Fibroblast of lung (primary cell): Measurements from ENCODE around the gene ERAP2. TPM values are rescaled to one million over a fixed set of nuclear protein-coding genes. Genes with fewer than 3 reads are reported as not detected.

Experiments used
- DNase-seq, 2 donors: peaks; one replicate each; pipeline versions ENCODE4 v3.0.0 to v3.0.0-alpha.2; 2010; ENCODE audit warnings: low read depth in 2 of 2
- H2AFZ ChIP-seq: 2 replicates; pipeline ENCODE4 v1.5.1; 2012; ENCODE audit warnings: low read length, control low read depth, inconsistent platforms
- H3K27ac ChIP-seq: 2 replicates; pipeline ENCODE4 v1.5.1; 2011; ENCODE audit warnings: low read length, control low read depth; ENCODE audit not compliant: insufficient read depth
- H3K27me3 ChIP-seq: 2 replicates; pipeline ENCODE4 v1.5.1; 2011; ENCODE audit warnings: mild to moderate bottlenecking, low read length; ENCODE audit not compliant: control insufficient read depth, insufficient read depth
- H3K36me3 ChIP-seq: 2 replicates; pipeline ENCODE4 v1.5.1; 2011; ENCODE audit warnings: low read length; ENCODE audit not compliant: control insufficient read depth, insufficient read depth
- H3K4me1 ChIP-seq: 2 replicates; pipeline ENCODE4 v1.5.1; 2011; ENCODE audit warnings: low read length; ENCODE audit not compliant: control insufficient read depth, insufficient read depth; ENCODE audit errors: extremely low read depth
- H3K4me2 ChIP-seq: 2 replicates; pipeline ENCODE4 v1.5.1; 2011; ENCODE audit warnings: low read length, control low read depth; ENCODE audit not compliant: insufficient read depth; ENCODE audit errors: extremely low read depth
- H3K4me3 ChIP-seq, 4 experiments: fragments of 200-600 bp in 1 of 4; sonication (generic) in 1 of 4; replicated peaks in 1 of 4; 2 replicates each; pipeline ENCODE4 v1.5.1; 2011 to 2016; ENCODE audit warnings: low read length in 4 of 4, low read depth in 3 of 4, mild to moderate bottlenecking in 3 of 4, control low read depth in 2 of 4, inconsistent platforms in 1 of 4, mixed read lengths in 1 of 4; ENCODE audit not compliant: insufficient read depth in 1 of 4; ENCODE audit errors: control extremely low read depth in 1 of 4
- H3K79me2 ChIP-seq: 2 replicates; pipeline ENCODE4 v1.5.1; 2012; ENCODE audit warnings: mild to moderate bottlenecking, low read length, inconsistent platforms; ENCODE audit not compliant: control insufficient read depth, insufficient read depth
- H3K9ac ChIP-seq: 2 replicates; pipeline ENCODE4 v1.5.1; 2011; ENCODE audit warnings: mild to moderate bottlenecking, low read length, control low read depth; ENCODE audit not compliant: insufficient read depth
- H3K9me3 ChIP-seq: 2 replicates; pipeline ENCODE4 v1.5.1; 2012; ENCODE audit warnings: low read depth, low read length; ENCODE audit not compliant: control insufficient read depth, insufficient read depth
- H4K20me1 ChIP-seq: 2 replicates; pipeline ENCODE4 v1.5.1; 2011; ENCODE audit warnings: low read length; ENCODE audit not compliant: control insufficient read depth, insufficient read depth; ENCODE audit errors: extremely low read depth
- CTCF ChIP-seq, 2 donors: IDR thresholded peaks in 1 of 2; conservative IDR thresholded peaks in 1 of 2; 1 replicate in 1 of 2; 2 replicates in 1 of 2; pipeline ENCODE4 v1.5.1; 2011 to 2012; ENCODE audit warnings: low read length in 2 of 2, control low read depth in 1 of 2, inconsistent platforms in 1 of 2, low read depth in 1 of 2, mild to moderate bottlenecking in 1 of 2
- EZH2 ChIP-seq: IDR thresholded peaks from 2 replicates; pipeline ENCODE4 v1.5.1; 2012; ENCODE audit warnings: low read length, control low read depth, mild to moderate bottlenecking; ENCODE audit errors: missing control alignments
- polyA plus RNA-seq, 2 donors: library from polyadenylated mRNA; depleted of rRNA in 1 of 2; stranded (reverse) in 1 of 2; unstranded in 1 of 2; fragments of >200 nt; gene quantifications; 2 replicates each; pipeline ENCODE4 v1.2.1, GENCODE V29; 2011 to 2012; ENCODE audit warnings: missing spikeins in 1 of 2
- total RNA-seq: library from RNA; depleted of rRNA; stranded (reverse); fragments of >200 nt; gene quantifications from 2 replicates; pipeline ENCODE4 v1.2.1, GENCODE V29; 2014

Gene ERAP2
- total and polyA plus RNA-seq, 2 donors (not counting 1 experiment from before 2014, with no cell fraction given), result 70.9 to 180 TPM

GRCh38 chr5:96871686-96872085, 4.6 kb upstream of the ERAP2 start:
- no peak overlapping the region for H3K4me2 ChIP-seq
- no peaks in the 10 kb centered on the region for H3K27me3 ChIP-seq
- H3K9me3 ChIP-seq, result no peaks in the 10 kb centered on the region
- no peak overlapping the region for H2AFZ ChIP-seq
- no peak for TF ChIP-seq CTCF (conservative IDR thresholded peaks at IDR 0.05 in 1 of 2, IDR thresholded peaks at IDR 0.05 in 1 of 2; ENCODE audit: low read depth in 1 of 2, low read length in 2 of 2)
- TF ChIP-seq EZH2, result no peak
- no peak for DNase-seq
- no peak overlapping the region for H3K27ac ChIP-seq
- H3K4me1 ChIP-seq, result peaks cover 3% of the 10 kb centered on the region
- no peaks in the 10 kb centered on the region for H3K36me3 ChIP-seq
- H3K79me2 ChIP-seq, result no peaks in the 10 kb centered on the region
- no peak overlapping the region for H3K9ac ChIP-seq
- no peak overlapping the region for H3K4me3 ChIP-seq
- no peaks in the 10 kb centered on the region for H4K20me1 ChIP-seq

DNA sequence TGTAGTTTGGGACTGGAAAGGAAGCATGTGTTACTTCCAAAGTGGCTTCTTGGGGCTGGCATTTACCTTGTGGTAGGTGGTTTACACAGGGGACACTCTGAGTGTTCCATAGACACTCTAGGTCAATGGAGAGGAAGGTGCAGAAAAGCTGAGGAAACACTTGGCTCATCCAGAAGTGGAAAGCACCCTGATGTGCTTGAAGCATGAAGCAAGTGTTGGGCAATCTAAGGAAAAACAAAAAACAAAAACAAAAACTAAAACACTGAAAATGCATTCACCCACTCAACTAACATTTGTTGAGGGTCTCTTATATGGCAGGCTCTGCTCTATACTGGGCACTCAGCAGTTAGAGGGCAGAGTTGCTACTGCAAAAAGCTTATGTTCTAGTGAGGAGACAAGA, 2.9 kb upstream of the ERAP2 start:
- no peak overlapping the region for H3K4me2 ChIP-seq
- no peak overlapping the region for H3K9ac ChIP-seq
- H3K27ac ChIP-seq, result no peak overlapping the region
- no peak for DNase-seq
- no peak for TF ChIP-seq EZH2
- TF ChIP-seq CTCF (conservative IDR thresholded peaks at IDR 0.05 in 1 of 2, IDR thresholded peaks at IDR 0.05 in 1 of 2; ENCODE audit: low read depth in 1 of 2, low read length in 2 of 2), result no peak
- no peaks in the 10 kb centered on the region for H4K20me1 ChIP-seq
- no peak overlapping the region for H3K4me3 ChIP-seq
- H3K36me3 ChIP-seq, result no peaks in the 10 kb centered on the region
- H3K9me3 ChIP-seq, result no peaks in the 10 kb centered on the region
- no peak overlapping the region for H2AFZ ChIP-seq
- peaks cover 3% of the 10 kb centered on the region for H3K79me2 ChIP-seq
- peaks cover 3% of the 10 kb centered on the region for H3K4me1 ChIP-seq
- H3K27me3 ChIP-seq, result no peaks in the 10 kb centered on the region

DNA sequence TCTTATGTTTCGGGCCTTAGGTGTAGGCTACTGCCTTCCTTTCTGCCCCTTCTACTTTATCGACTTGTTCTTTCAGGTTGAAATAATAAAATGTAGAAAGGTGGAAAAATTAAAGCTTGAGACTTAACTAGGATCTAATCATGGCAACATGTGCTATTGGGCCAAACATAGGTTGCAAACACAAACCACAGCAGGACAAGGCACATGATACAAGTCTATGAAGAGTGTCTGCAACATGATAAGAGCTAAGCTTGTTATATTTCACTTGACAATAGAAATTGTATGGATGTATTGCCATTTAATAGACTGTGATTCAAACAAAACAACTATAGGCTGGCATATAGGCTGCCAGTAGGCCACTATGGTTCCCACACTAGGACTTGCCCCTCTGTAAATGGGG, 1.7 kb upstream of the ERAP2 start:
- H4K20me1 ChIP-seq, result no peaks in the 10 kb centered on the region
- H3K9me3 ChIP-seq, result no peaks in the 10 kb centered on the region
- no peak overlapping the region for H3K4me2 ChIP-seq
- no peak for DNase-seq
- H3K27me3 ChIP-seq, result no peaks in the 10 kb centered on the region
- peaks cover 3% of the 10 kb centered on the region for H3K79me2 ChIP-seq
- no peak overlapping the region for H3K9ac ChIP-seq
- H2AFZ ChIP-seq, result no peak overlapping the region
- H3K4me1 ChIP-seq, result peaks cover 3% of the 10 kb centered on the region
- no peak overlapping the region for H3K27ac ChIP-seq
- H3K4me3 ChIP-seq, result no peak overlapping the region
- TF ChIP-seq CTCF (conservative IDR thresholded peaks at IDR 0.05 in 1 of 2, IDR thresholded peaks at IDR 0.05 in 1 of 2; ENCODE audit: low read depth in 1 of 2, low read length in 2 of 2), result no peak
- no peak for TF ChIP-seq EZH2
- H3K36me3 ChIP-seq, result no peaks in the 10 kb centered on the region
